OCI-LY1 (cell line): ENCODE results near the gene BTLA.

Experiments used
- H2AFZ ChIP-seq: fragments of 200-600 bp; sonication (generic), shearing (Covaris generic); 2 replicates; pipeline ENCODE4 v1.6.0; 2014; ENCODE audit warnings: antibody characterized with exemption, mild to moderate bottlenecking, low read length
- H3F3A ChIP-seq: fragments of 200-600 bp; sonication (generic), shearing (Covaris generic); 2 replicates; pipeline ENCODE4 v1.6.0; 2014; ENCODE audit warnings: mild to moderate bottlenecking, antibody characterized with exemption, low read length, moderate library complexity; ENCODE audit not compliant: insufficient read depth
- H3K27ac ChIP-seq: fragments of 200-600 bp; sonication (generic); 2 replicates; pipeline ENCODE4 v1.5.1; 2014; ENCODE audit warnings: low read length, mixed run types, mild to moderate bottlenecking, low read depth; ENCODE audit not compliant: poor library complexity, severe bottlenecking
- H3K27me3 ChIP-seq: fragments of 200-600 bp; sonication (generic); 2 replicates; pipeline ENCODE4 v1.6.0; 2014; ENCODE audit warnings: antibody characterized with exemption, mild to moderate bottlenecking, low read length, moderate library complexity; ENCODE audit not compliant: insufficient read depth
- H3K36me3 ChIP-seq: fragments of 200-600 bp; sonication (generic); 2 replicates; pipeline ENCODE4 v1.6.1; 2014; ENCODE audit warnings: mild to moderate bottlenecking, antibody characterized with exemption, low read length, moderate library complexity, mixed read lengths; ENCODE audit not compliant: insufficient read depth
- H3K4me1 ChIP-seq: fragments of 200-600 bp; sonication (generic); 2 replicates; pipeline ENCODE4 v1.5.1; 2014; ENCODE audit warnings: mild to moderate bottlenecking, low read length, moderate library complexity; ENCODE audit not compliant: insufficient read depth, severe bottlenecking
- H3K4me2 ChIP-seq: fragments of 200-600 bp; sonication (generic), shearing (Covaris generic); 2 replicates; pipeline ENCODE4 v1.6.1; 2014; ENCODE audit warnings: low read length
- H3K4me3 ChIP-seq: fragments of 200-600 bp; sonication (generic); 2 replicates; pipeline ENCODE4 v1.5.1; 2014; ENCODE audit warnings: low read length, low read depth, mild to moderate bottlenecking, mixed read lengths; ENCODE audit not compliant: poor library complexity, severe bottlenecking
- H3K79me2 ChIP-seq: fragments of 200-600 bp; shearing (Covaris generic); 2 replicates; pipeline ENCODE4 v1.6.1; 2016; ENCODE audit warnings: mixed run types, low read length, mixed read lengths; ENCODE audit not compliant: insufficient read depth
- H3K9ac ChIP-seq: fragments of 200-600 bp; sonication (generic), shearing (Covaris generic); 2 replicates; pipeline ENCODE4 v1.6.1; 2014; ENCODE audit warnings: mild to moderate bottlenecking, low read length, mixed read lengths
- H3K9me2 ChIP-seq: fragments of 200-600 bp; sonication (generic), shearing (Covaris generic); 2 replicates; pipeline ENCODE4 v1.6.1; 2014; ENCODE audit warnings: low read depth, mild to moderate bottlenecking, low read length, mixed read lengths
- H3K9me3 ChIP-seq: fragments of 200-600 bp; shearing (Covaris generic); 2 replicates; pipeline ENCODE4 v1.6.1; 2014; ENCODE audit warnings: low read length, mixed read lengths
- H4K20me1 ChIP-seq: fragments of 200-600 bp; sonication (generic), shearing (Covaris generic); 2 replicates; pipeline ENCODE4 v1.6.0; 2016; ENCODE audit warnings: mild to moderate bottlenecking, low read length; ENCODE audit not compliant: insufficient read depth
- EZH2 ChIP-seq: fragments of 200-600 bp; sonication (generic), shearing (Covaris generic); IDR thresholded peaks from 2 replicates; pipeline ENCODE4 v1.8.0; 2017; ENCODE audit warnings: borderline replicate concordance, mixed run types, mild to moderate bottlenecking, antibody characterized with exemption, low read length, moderate library complexity, mixed read lengths
- TF ChIP-seq, protein P1 (sequence below): fragments of 200-600 bp; sonication (generic), shearing (Covaris generic); IDR thresholded peaks from 2 replicates; pipeline ENCODE4 v1.5.1; 2017; ENCODE audit warnings: mild to moderate bottlenecking, antibody characterized with exemption, low read length, moderate library complexity, mixed read lengths

Gene BTLA

DNA sequence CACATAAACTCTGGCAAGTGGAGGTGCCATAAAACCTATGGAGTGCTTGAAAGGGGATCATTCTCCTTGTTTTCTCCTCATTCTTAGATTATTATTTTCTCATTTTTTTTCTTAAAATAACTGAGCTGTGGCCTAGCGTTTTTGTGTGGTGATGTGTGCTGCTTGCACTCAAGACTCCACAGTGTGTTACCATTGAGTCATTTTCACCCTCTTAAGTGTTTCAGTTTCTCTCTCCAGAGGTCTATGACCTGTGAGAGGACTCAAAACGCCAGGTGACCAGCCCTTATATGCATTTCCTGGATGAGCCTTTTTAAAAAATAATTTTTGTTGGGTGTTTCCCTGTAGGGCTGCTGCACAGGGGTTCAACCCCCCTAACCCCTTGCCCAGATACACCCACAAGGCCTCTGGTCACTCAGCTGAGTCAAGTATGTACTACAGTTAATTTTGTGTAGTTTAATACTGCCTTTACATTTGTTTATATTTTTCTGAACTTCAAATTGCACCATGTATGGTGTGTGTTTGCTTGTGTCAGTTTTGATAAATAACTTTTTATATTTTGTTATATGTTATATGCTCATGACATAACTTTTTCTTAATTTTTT lies 15.4 kb upstream of the BTLA start:
- H3K4me3 ChIP-seq, result no peak overlapping the region
- no peak overlapping the region for H3K27ac ChIP-seq
- TF ChIP-seq, protein P1, sequence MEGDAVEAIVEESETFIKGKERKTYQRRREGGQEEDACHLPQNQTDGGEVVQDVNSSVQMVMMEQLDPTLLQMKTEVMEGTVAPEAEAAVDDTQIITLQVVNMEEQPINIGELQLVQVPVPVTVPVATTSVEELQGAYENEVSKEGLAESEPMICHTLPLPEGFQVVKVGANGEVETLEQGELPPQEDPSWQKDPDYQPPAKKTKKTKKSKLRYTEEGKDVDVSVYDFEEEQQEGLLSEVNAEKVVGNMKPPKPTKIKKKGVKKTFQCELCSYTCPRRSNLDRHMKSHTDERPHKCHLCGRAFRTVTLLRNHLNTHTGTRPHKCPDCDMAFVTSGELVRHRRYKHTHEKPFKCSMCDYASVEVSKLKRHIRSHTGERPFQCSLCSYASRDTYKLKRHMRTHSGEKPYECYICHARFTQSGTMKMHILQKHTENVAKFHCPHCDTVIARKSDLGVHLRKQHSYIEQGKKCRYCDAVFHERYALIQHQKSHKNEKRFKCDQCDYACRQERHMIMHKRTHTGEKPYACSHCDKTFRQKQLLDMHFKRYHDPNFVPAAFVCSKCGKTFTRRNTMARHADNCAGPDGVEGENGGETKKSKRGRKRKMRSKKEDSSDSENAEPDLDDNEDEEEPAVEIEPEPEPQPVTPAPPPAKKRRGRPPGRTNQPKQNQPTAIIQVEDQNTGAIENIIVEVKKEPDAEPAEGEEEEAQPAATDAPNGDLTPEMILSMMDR, result no peak
- TF ChIP-seq EZH2, result no peak
- no peaks in the 10 kb centered on the region for H3K27me3 ChIP-seq
- H2AFZ ChIP-seq, result 0 out of 2 replicates have a peak overlapping the region, but pooled peaks have one; percentile 29
- no peaks in the 10 kb centered on the region for H3K36me3 ChIP-seq
- no peaks in the 10 kb centered on the region for H4K20me1 ChIP-seq
- H3K9me2 ChIP-seq, result no peaks in the 10 kb centered on the region
- H3K9me3 ChIP-seq, result no peaks in the 10 kb centered on the region
- H3K79me2 ChIP-seq, result no peaks in the 10 kb centered on the region
- no peaks in the 10 kb centered on the region for H3F3A ChIP-seq
- H3K4me1 ChIP-seq, result no peaks in the 10 kb centered on the region
- H3K9ac ChIP-seq, result no peak overlapping the region
- H3K4me2 ChIP-seq, result no peak overlapping the region

DNA sequence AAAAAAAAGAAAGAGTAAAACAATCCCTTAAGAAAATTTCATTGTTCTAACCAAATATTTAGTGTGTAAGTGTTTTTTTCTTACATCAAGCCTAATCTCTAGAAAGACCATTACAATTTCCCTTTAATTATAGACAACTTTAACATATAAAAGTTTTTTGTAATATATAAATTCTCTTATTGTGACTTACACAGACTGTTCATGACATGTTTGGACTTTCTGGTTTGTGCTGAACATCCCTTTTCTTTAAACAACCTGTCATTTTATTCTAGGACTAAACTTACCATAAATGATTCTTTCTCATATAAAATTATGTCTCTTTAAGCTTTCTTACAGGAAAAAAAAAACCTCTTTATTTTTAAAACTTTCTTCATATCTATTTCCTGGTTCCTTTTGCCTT lies 13.0 kb upstream of the BTLA start:
- no peak overlapping the region for H3K4me2 ChIP-seq
- H3K4me3 ChIP-seq, result no peak overlapping the region
- TF ChIP-seq, protein P1, result no peak
- no peak for TF ChIP-seq EZH2
- no peaks in the 10 kb centered on the region for H3K79me2 ChIP-seq
- H3K36me3 ChIP-seq, result no peaks in the 10 kb centered on the region
- H3K27ac ChIP-seq, result no peak overlapping the region
- no peaks in the 10 kb centered on the region for H4K20me1 ChIP-seq
- H3F3A ChIP-seq, result no peaks in the 10 kb centered on the region
- no peaks in the 10 kb centered on the region for H3K27me3 ChIP-seq
- H3K4me1 ChIP-seq, result no peaks in the 10 kb centered on the region
- no peaks in the 10 kb centered on the region for H3K9me2 ChIP-seq
- no peak overlapping the region for H2AFZ ChIP-seq
- no peak overlapping the region for H3K9ac ChIP-seq
- H3K9me3 ChIP-seq, result no peaks in the 10 kb centered on the region

DNA sequence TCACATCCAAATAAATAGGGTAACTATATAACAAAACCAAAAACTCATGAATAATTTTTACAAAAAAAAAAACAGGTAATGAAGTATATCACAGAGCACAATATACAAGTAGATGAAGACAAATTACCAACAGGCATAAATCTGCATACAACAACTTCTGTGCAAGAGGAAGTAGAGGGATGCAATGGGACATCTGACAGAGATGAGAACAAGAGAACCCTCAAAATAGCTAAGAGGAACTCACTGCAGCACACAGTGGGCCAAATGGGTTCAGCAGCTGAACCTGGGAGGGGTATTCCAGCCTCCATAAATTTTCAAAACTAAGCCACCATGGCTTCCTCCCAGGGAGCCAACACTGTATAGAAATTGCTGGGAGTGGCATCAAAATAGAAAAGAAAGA lies 9.6 kb upstream of the BTLA start:
- Histone ChIP-seq H3K27ac (no peak overlapping the region), H3K4me1 (no peaks in the 10 kb centered on the region), H3K79me2 (no peaks in the 10 kb centered on the region), H3F3A (no peaks in the 10 kb centered on the region), H4K20me1 (no peaks in the 10 kb centered on the region), H3K9ac (no peak overlapping the region), H3K4me3 (no peak overlapping the region), H3K4me2 (no peak overlapping the region), H3K9me2 (no peaks in the 10 kb centered on the region), H3K27me3 (no peaks in the 10 kb centered on the region), H3K36me3 (no peaks in the 10 kb centered on the region), H3K9me3 (no peaks in the 10 kb centered on the region), H2AFZ (no peak overlapping the region)
- TF ChIP-seq, protein P1, result no peak
- no peak for TF ChIP-seq EZH2
